Fibroblast of the aortic adventitia (primary cell): ENCODE measurements around the gene FUS. TPM values are rescaled to one million over a fixed set of nuclear protein-coding genes. Genes with fewer than 3 reads are reported as not detected.
A peak's percentile ranks its signal among the peaks of the same experiment; 100 is the strongest.
"Not testable (repeated sequence)": the region's sequence is repeated elsewhere in the genome, so short reads cannot be mapped to it uniquely, and the experiment has no call there.

Source experiments
- DNase-seq: peaks from one replicate; pipeline ENCODE4 v3.0.0-alpha.2; 2010; ENCODE audit warnings: low read depth
- H3K4me3 ChIP-seq: 2 replicates; pipeline ENCODE4 v1.5.1; 2011; ENCODE audit warnings: low read depth, mild to moderate bottlenecking, control low read depth, low read length, moderate library complexity
- total RNA-seq: library from RNA; depleted of rRNA; stranded (reverse); fragments of >200 nt; gene quantifications from 2 replicates; pipeline ENCODE4 v1.2.3, GENCODE V29; 2012; ENCODE audit warnings: low replicate concordance
- TF ChIP-seq, protein P1 (sequence below): IDR thresholded peaks from 2 replicates; pipeline ENCODE4 v1.5.1; 2011; ENCODE audit warnings: mild to moderate bottlenecking, low read length, control low read depth, inconsistent platforms; ENCODE audit not compliant: insufficient read depth

FUS gene
- total RNA-seq, 1 donor: 65.3 TPM

DNA sequence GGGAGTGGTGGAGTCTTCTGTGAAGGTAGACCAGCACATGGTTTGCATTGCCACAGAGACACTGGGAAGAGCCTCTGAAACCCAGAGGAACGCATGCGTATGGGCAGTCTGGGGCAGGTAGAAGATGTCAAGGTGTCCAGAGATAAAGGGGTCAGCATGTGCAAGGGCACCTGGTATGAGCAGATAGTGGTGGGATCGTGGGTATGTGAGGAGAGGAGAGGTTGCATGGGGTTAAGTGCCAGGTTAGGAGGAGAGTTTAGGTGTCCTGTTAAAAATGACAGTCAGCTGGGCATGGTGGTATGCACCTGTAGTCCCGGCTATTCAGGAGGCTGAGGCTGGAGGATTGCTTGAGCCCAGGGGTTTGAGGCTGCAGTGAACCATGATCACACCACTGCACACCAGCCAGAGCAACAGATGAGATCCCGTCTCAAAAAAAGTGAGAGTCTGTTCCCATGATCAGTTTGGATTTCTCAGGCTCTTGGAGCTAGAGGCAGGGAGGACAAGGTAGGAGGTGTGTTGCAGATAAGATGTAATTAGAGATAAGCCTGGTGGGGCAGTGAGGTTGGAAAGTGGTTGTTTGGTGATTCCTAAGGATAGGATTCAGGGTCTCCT is 19.6 kb downstream of the FUS start:
- no peak overlapping the region for H3K4me3 ChIP-seq
- DNase-seq: no peak
- TF ChIP-seq, protein P1, sequence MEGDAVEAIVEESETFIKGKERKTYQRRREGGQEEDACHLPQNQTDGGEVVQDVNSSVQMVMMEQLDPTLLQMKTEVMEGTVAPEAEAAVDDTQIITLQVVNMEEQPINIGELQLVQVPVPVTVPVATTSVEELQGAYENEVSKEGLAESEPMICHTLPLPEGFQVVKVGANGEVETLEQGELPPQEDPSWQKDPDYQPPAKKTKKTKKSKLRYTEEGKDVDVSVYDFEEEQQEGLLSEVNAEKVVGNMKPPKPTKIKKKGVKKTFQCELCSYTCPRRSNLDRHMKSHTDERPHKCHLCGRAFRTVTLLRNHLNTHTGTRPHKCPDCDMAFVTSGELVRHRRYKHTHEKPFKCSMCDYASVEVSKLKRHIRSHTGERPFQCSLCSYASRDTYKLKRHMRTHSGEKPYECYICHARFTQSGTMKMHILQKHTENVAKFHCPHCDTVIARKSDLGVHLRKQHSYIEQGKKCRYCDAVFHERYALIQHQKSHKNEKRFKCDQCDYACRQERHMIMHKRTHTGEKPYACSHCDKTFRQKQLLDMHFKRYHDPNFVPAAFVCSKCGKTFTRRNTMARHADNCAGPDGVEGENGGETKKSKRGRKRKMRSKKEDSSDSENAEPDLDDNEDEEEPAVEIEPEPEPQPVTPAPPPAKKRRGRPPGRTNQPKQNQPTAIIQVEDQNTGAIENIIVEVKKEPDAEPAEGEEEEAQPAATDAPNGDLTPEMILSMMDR: no peak

DNA sequence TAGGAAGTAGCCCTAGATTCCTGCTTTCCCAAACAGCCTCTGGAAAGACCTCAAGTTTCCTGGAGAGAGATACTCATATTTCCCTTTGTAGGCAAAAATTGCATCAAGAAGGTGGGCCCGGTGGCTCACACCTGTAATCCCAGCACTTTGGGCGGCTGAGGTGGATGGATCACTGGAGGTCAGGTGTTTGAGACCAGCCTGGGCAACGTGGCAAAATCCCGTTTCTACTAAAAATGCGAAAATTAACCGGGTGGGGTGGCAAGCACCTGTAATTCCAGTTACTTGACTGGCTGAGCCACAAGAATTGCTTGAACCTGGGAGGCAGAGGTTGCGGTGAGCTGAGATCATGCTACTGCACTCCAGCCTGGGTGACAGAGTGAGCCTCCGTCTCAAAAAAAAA is 20.2 kb downstream of the FUS start:
- H3K4me3 ChIP-seq, DNase-seq: not testable (repeated sequence)

DNA sequence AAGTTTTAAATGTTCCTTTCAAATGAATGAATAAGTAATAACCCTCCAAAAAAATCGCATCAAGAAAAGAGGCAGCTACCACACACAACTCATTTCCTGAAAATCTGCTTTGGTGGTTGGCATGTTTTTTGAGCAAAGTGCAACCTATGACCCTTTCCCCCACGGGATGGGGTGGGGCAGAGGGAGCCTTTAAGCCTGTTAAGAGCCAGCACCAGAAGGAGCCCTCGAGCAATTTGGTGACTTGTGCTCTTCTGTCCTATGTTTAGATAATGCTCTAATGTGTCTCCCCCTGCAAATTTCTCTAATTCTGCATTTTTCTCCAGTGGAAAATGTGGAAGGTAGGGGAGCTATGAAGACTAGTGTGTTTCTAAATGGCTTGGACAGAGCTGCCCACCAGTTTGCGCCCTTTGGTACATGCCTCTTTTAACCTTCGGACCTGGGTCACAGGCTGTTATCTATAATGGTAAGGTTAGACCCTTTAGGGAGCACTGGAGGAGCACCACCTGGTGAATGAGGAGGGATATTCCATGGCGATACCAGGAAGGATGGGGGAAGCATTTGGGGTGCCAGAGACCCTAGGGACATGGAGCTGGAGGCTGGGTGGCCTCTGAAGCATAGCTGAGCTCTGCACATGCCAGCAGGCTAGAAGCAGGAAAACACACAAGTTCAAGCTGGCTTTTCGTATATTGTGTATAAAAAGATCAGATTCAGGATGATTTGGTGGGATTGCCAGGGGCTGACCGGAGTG is 21.1 kb downstream of the FUS start:
- TF ChIP-seq, protein P1: peak; percentile 3
- H3K4me3 ChIP-seq: peak overlapping the region; percentile 77
- DNase-seq: no peak

DNA sequence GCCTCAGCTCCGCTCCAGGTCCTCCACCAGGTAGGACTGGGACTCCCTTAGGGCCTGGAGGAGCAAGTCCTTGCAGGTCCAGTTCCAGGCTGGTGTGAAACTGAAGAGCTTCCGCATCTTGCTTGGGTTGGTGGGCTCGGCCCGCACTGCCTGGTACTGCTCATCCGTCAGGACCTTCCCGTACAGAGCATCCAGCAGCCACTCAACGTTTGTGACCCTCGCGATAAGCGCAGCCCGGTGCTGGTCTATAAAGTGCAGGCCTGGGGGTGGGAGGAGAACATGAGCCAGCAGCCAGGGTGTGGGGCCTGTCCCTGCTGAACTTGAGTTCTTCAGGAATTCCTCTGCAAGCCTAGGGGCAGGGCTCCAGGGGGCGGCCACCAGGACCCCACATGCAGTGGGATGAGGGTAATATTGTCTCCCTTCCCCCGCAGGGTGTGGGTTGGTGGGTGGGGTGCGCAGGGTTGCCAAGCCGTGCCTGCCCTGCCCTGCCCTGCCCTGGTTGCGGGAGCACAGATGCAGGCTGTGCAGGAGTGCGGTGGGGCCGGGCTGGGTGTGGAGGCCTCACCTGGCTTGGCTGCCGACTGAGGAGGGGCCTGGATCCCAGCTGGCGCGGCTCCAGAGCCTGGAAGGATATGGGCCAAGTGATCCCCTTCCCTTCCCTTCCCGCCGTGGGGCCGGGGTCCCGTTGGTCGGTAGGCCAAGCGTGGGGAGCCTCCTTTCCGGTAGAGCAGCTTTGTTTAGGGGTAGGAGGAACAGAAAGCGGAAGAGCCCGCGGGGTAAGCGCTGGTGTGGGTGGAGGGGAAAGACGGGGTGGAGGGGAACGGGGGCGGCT is 21.9 kb downstream of the FUS start:
- DNase-seq: no peak
- H3K4me3 ChIP-seq: peak overlapping the region; percentile 77
- TF ChIP-seq, protein P1: no peak

DNA sequence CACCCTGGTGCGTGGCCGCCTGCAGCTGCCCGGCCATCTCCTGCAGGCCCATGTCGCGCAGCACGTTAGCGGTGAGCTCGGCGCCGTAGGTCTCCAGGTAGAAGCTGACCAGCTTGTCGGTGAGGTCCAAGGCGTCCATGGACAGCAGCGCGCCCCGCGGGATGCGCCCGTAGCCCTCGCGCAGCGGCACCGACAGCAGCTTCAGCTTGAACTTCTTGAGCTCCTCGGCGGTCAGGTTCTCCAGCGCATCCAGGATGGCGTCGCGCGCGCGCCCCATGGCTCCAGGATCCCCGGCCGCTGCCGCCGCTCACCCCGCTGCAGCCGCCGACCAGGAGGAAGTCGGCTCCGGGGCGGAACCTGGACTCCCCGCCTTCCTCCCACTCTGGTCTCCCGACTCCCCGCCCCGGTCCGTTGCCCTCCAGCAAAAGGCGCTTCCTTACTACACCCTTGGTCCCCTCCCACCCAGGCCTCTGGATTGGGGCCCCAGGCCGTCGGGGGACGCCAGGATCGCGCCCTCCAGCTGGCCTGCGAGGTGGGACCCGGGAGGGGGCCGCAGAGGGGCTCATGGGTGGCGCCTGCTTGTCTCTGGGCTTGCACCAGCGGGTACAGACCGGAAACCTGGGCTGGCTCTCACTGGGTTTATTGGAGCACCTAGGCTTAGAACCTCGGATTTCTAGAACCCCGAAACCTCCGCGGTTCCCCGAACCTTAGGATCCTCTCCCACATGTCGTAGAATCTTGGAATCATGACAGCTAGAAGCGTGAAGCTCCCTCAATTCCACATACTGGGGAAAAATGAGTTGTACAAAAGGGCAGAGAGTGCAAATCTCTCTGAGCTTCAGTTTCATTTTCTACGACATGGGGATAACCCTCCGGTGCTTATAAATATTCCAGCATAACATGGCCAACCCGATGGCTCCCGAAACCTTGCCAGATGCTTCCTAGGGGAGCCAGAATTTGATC is 22.8 kb downstream of the FUS start, which contains the start of gene PYCARD:
TSS of gene PYCARD (minus strand) at position 347 of the 962 bp plus-strand sequence. CDS start at position 277, 70 bp downstream.
- DNase-seq: no peak
- TF ChIP-seq, protein P1: no peak
- peak within 1 kb of the TSS; percentile 77 for H3K4me3 ChIP-seq

DNA sequence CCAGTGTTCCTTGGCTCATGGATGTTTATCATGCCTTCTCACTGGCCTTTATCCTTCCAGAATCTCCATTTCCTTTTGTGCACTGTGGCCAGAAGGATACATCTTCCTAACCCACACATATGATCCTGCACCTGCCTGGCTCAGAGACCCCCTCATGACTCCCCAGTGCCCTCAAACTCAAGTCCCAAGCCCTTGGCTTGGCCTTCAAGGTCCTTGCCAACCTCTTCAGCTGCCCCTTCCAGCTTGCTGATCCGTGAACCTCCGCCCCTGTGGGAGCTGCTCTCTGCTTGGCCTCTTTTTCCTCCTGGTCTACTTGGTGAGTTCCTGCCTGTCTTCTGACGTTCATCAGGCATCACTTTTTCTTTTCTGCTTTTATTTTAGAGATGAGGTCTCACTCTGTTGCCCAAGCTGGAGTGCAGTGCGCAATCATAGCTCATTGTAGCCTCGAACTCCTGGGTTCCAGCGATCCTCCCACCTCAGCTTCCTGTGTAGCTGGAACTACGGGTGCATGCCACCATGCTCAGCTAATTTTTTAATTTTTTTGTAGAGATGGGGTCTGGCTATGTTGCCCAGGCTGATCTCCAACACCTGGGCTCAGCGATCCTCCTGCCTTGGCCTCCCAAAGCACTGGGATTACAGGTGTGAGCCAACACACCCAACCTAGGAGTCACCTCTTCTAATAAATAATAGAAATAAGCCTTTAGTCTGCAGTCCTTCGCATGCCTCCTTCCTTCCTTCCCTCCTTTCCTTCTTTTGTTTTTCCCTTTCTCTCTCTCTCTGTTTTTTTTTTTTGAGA is 25.1 kb downstream of the FUS start:
- TF ChIP-seq, protein P1: no peak
- H3K4me3 ChIP-seq: no peak overlapping the region
- DNase-seq: no peak
